GM19099 (cell line): ENCODE results near the gene PRRG4.

ENCODE experiments used
- POLR2A ChIP-seq: IDR thresholded peaks from 3 replicates; pipeline ENCODE4 v1.6.1; 2011; ENCODE audit warnings: low read depth; ENCODE audit not compliant: insufficient read length; ENCODE audit errors: extremely low read depth

PRRG4 gene

DNA sequence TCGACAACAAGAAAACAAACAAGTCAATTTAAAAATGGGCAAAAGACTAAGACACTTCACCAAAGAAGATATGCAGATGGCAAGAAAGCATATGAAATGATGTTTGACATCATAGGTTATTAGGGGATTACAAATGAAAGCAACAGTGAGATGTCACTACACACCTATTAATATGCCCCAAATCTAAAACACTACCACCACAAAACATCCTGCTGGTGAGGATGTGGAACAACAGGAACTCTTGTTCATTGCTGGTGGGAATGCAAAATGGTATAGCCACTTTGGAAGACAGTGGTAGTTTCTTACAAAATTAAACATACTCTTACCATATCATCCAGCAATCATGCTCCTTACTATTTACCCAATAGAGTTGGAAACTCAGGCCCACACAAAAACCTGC is 29.0 kb downstream of the PRRG4 start:
- TF ChIP-seq POLR2A: no peak

DNA sequence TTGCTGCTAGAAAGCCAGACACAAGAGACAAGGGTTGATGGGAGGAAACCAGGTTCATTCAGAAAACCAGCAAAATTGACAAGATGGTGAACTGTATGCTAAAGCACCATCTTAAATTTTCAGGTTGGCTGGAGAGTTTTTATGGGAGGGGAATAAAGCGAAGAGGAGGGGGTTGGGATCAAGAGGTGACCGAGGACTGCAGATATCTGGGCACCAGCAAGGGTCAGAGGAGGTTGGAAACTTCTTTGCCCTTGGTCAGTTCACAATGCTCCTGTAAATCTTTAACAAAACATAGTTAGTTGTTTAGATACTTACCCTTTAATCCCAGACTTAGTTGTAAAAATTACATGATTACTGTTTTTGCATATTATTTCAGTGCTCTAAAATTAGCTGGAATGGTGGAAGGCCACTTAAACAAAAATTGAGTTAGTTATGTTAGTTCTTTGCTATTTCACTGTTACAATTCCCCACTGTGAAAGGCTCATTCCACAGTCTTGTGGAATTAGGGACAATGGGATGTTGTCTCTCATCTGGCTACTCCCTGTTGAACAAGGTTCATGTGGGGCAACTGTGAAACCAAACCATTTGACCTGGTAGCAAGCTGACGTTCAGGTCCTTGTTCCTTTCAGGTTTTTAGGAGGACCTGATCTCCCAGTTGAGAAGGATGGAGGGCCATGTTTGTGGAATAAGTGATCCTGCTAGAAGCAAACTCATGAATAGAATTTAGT is 32.3 kb downstream of the PRRG4 start:
- no peak for TF ChIP-seq POLR2A

DNA sequence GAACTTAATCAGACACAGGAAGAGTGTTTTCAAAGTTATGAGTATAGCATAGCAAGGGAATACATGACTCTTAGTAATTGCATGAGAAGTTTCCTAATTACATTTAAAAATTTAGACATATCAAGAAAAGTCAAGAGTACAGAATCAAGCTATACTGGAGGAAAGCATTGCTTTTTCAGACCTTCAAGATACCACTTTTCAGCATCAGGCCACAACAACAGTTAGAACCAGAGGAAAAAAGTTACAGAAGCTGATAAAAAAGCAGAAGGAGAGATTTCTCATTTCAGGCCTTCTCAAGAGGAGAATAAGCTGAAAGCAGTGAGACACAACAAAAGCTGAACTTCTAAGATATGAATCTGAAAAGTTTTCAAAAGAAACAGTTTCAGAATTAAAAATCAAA is 34.8 kb downstream of the PRRG4 start:
- no peak for TF ChIP-seq POLR2A

DNA sequence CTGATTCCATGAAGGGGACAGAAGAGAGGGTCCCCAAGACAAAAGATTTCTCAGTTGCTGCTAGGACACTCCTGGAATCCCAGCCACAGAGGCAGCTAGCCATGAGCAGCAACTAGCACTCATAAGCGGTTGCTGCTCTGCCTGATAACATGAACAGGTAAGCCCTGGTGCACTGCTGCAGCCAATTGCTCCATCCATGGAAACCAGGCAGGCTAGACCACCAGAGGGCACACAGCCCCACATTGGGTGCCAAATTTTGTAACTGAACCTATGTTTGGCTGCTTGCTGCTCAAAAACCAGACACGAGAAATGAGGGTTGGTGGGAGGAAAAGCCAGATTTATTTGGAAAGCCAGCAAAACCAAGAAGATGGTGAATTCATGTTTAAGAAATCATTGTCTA is 40.9 kb downstream of the PRRG4 start:
- no peak for TF ChIP-seq POLR2A

DNA sequence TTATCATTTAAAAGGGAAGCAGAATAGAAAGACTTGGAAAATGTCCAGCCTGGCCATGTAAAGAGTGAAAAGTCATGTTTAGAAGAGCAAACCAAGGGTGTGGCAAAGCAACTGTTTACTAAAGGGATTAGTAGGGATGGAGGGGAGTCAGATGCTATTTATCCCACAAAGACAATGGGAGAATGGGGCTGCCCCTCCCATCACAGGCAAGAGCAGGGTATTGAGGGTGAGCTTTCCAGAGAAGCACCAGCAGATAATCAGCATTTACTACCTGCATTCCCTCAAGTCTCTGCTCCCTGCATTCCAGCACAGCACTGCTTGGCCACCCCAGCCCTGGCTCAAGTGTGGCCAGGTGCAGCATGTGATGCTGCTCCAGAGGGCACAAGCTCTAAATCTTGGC is 44.4 kb downstream of the PRRG4 start:
- no peak for TF ChIP-seq POLR2A

DNA sequence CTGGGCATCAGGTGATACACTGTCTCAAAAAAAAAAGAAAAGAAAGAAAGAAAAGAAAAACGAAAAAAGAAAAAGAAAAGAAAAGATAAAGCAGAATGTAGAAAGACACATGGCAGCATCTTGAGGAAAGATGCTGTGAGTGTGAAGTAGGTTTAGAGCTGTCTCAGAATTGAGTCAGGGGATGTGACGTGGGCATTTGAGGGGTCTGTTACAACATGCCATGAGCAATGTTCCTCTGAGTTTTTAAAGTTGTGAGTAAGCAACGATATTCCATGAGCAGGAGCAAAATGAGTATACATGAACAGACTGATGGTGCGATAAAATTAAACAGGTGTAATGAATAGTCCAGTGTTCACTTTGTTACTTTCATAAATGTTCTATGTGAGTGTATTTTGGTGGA is 51.6 kb downstream of the PRRG4 start:
- TF ChIP-seq POLR2A: no peak

DNA sequence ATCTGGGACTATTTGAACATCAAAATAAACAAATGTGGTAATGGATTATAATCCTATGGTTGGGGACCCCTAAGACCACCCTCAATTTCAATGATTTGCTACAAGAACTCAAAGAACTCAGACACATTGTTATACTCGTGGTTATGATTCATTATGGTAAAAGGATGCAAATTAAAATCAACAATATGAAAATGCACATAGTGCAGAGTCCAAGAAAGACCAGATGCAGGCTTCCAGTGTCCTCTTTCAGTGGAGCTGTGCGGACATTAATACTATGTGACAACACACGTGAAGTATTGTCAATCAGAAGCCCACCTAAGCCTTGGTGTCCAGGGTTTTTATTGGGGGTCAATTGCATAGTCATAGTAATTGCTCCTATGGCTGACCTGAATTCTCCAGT is 53.7 kb downstream of the PRRG4 start:
- TF ChIP-seq POLR2A: no peak

DNA sequence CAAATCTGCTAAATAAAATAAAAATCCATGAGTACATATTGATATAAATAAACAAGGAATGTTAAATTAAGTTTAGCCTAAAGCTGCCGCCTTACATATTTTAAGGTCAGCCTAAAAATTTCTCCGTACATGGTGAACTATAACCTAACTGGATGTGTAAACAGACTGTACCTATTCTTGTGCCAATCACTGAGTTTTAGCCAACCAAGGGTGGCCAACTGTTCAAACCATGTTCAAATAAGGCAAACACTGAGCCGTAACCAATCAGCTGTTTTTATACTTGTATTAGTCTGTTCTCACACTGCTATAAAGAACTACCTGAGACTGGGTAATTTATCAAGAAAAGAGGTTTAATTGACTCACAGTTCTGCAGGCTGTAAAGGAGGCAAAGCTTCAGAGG is 54.3 kb downstream of the PRRG4 start:
- TF ChIP-seq POLR2A: no peak

DNA sequence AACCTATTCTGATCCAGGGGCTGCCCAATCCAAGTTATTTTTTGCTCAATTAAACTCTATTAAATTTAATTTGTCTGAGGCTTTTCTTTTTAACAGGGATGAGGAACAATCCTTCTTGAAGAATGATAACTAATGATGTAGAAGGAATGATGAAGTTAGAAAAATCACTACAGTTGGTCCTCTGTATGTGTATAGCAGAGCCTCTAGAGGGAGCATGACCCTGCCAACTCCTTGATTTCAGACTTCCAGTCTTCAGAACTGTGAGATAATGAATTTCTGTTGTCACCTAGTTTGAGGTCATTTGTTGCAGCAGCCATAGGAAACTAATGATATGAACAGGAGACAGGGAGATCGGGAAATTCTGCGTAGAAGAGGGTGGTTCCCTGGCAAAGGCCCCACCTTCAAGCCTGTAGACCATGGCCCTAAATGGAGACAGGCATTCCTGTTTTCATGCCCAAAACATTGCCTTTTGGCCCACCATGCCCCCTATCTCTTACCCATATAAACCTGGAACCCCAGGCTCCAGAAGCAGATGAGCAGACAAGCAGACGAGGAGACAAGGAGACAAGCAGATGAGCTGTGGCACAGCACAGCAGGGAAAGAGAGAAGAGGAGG is 55.1 kb downstream of the PRRG4 start:
- TF ChIP-seq POLR2A: no peak

DNA sequence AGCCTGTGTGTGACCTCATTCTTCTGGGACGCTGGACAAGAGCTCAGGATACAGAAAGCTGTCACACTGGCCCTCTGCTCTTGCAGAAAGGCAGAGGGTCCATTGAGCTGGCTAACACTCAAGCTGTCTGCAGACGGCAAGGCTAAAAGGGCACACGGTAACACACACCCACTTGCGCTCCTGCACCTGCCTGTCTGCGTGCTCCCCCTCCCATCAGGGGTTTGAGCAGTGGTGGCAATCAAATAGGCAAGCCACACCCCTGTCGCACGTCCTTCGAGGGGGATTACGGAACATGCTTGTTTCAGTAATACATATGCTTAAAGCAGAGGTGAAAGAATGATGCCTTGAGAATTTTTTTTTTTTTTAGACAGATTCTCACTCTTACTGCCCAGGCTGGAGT is 55.8 kb downstream of the PRRG4 start:
- no peak for TF ChIP-seq POLR2A

DNA sequence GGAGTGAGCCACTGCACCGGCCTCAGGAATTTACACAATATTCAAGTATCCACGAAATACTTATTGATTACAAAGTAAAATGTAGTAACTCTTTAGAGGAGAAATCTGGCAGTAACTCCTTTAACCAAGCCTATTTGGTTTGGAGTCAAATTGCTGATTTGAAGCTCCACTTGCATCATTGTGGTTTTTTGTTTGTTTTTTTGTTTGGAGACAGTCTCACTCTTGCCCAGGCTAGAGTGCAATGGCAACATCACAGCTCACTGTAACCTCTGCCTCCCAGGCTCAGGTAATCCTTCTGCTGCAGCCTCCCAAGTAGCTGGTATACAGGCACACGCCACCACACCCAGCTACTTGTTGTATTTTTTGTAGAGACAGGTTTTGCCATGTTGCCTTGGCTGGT is 56.5 kb downstream of the PRRG4 start:
- no peak for TF ChIP-seq POLR2A

DNA sequence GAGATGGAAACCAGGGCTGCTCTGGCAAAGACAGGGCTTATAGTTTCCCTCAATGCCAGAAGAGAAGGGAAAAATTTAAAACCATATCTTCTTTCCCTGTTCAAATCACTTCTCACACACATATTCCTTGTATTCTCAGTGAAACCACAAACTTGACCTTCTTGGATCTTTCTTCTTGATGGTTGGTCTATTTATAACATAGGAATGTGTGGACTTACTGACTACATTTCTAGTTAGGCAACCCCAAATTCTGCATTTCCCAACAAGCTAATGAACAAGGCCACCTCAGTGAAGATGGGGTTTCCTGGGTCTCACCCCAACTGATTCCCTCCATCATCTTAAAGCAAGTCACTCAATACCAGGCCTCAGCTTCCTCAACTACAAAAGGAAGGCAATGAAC is 59.1 kb downstream of the PRRG4 start:
- no peak for TF ChIP-seq POLR2A

DNA sequence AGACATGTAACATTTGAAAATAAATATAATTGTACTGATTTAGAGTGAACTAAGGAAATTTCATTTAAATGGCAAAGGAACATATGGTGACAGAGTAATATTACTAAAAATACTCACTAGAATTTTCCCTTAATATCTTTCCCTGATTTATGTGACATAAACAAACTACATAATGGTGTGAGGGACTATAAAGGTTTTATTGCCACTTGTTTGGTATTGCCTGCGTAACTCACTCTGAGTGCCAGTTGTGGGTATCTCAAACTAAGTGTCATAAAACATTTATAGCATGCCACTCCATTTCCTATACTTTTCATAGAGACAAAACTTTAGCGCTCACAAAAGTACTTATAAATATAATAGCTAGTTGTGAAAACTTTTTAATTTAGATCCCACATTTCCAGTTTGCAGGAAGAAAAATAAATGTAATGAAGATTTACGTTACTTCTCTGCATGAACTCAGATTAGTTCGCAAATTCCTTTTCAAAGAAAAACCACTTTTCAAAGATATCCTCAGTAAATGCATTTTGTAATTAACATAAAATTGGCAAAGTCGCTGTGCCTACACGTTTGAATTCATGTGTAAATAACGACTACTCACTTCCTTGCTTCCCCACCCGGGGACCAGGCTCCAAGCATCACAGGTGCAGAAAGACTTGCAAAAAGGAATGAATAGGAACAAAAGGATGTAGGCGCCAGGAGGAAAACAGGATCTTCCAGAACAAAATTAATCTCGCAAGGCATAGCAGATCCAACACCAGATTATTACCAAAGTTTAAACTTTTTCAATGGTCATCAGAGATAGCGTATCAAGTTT is 61.3 kb downstream of the PRRG4 start:
- TF ChIP-seq POLR2A: no peak

DNA sequence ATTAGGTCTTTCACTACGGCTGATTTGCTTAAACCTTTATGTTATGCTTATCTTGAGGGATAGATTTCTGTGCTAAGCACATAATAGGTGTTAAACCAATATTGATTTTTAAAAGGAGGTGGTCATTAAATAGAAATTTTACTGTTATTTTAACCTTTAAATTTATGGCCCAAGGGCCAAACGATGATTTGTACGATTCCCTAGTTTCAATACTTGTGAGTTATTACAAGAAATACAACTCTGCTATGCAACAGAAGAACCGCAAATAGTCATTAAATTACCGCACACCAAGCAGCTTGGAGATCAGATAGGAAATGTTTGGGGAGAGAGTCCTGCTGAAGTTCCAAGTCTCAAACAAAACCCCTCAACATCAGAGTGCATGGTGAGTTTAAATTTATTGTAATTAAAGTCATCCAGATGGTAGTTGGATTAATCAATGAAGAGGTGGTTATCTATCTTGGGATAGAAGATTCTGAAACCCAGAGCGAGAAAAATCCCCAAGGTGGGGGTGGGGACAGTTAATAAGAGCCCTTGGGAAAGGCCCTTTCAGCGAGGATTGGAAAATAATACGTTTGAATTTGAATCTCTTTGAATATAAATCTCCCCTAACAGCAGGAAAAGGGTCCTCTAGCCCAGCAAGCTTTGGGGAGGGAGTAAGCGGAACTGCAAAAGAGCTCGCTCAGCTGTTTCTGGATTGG is 62.1 kb downstream of the PRRG4 start:
- TF ChIP-seq POLR2A: no peak

DNA sequence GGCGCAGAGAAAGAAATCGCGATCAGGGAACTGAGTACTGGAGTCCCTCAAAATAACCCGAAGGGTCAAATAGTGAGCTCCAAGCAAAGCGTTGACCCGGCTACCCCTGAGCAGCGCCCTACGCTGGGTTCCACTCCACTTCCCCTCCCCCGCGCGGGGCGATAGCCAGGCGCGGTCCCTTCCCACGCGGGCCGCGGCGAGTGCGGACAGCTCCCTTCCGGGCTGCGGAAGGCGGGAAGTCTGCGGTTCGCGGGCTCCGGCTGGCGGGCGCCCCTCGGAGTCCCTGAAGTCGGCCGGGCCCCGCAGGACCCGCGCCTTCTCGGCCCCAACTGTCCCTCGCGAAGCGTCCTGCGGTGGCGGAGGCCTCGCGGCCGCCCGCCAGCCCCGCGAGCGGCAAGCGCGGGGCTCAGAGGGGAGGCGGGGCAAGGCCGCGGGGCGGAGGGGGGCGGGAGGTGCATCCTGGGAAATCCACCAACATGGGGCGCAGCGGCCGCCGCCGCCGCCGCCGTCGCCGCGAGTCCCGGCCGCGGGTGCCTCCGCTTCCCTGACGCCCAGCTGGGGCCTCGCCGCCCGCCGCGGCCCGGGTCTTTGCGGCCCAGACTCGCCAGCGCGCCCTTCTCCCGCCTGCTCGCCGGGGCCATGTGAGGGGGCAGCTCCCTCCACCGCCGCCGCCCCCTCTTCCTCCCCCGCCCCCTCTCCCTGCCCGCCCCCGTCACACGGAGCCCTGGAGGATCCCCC is 62.8 kb downstream of the PRRG4 start, which contains the start of gene QSER1:
TSS of gene QSER1 (plus strand) at position 457 of the 738 bp plus-strand sequence. CDS start 315 bp downstream, outside the sequence.
- TF ChIP-seq POLR2A: peak; percentile 88

DNA sequence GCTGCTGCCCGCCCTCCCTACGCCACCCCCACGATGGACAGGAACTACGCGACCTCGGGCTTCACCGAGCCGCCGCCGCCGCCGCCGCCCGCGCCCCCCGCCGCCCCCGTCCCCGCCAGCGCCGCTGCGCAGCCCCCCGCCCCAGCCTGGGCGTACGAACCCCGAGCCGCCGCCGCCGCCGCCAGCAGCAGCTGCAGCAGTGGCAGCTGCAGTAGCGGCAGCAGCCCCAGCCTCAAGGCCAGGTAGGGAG is 63.3 kb downstream of the PRRG4 start:
- no peak for TF ChIP-seq POLR2A
